Lower lobe of right lung (tissue), 2 donors: ENCODE results near the gene VDR. TPM values are rescaled to one million over a fixed set of nuclear protein-coding genes. Genes with fewer than 3 reads are reported as not detected.

Experiments used
- ATAC-seq, 2 donors: fragments of 200-7000 bp; cut with Tn5 transposase; one replicate each; pipeline ENCODE4 v1.9.1; 2020 to 2022; ENCODE audit warnings: mild to moderate bottlenecking in 2 of 2, moderate library complexity in 2 of 2
- DNase-seq: peaks from one replicate; pipeline ENCODE4 v3.0.0-alpha.2; 2020
- H3K27ac ChIP-seq: fragments of 200-600 bp; one replicate; pipeline ENCODE4 v1.8.0; 2022
- H3K27me3 ChIP-seq: fragments of 200-600 bp; one replicate; pipeline ENCODE4 v1.8.0; 2022; ENCODE audit warnings: low read depth
- H3K36me3 ChIP-seq: fragments of 200-600 bp; one replicate; pipeline ENCODE4 v1.8.0; 2022; ENCODE audit warnings: mild to moderate bottlenecking
- H3K4me1 ChIP-seq: fragments of 200-600 bp; one replicate; pipeline ENCODE4 v1.8.0; 2022
- H3K4me3 ChIP-seq: fragments of 200-600 bp; one replicate; pipeline ENCODE4 v1.8.0; 2022; ENCODE audit warnings: mild to moderate bottlenecking
- H3K9me3 ChIP-seq: fragments of 200-600 bp; one replicate; pipeline ENCODE4 v1.8.0; 2022
- CTCF ChIP-seq: fragments of 200-600 bp; IDR thresholded peaks from one replicate; pipeline ENCODE4 v1.8.0; 2022; ENCODE audit warnings: antibody characterized with exemption, mild to moderate bottlenecking
- intact Hi-C: fragments of 100-400 bp; cut with DNase I; formaldehyde crosslinking; loops from one replicate; pipeline ENCODE4 v1.11.0; 2022
- total RNA-seq: library from RNA; stranded (reverse); fragmentation: NEBNext Ultra II Directional; extraction: Animal tissue kit (Norgen Biotek cat#: 25700); gene quantifications from one replicate; pipeline ENCODE4 v1.2.1, GENCODE V29; 2021
- donor health status: DM: no; HTN: yes; CAD: no; lungs with severe emphysema.

VDR gene
- total RNA-seq, 1 donor from 2014 or later, result 24.3 TPM

GRCh38 chr12:47908738-47909137 lies 3.9 kb upstream of the VDR start:
- no peaks in the 10 kb centered on the region for H3K9me3 ChIP-seq
- no peak for ATAC-seq
- H3K36me3 ChIP-seq, result no peaks in the 10 kb centered on the region
- intact Hi-C loops, result no loop called here
- H3K4me1 ChIP-seq, result peaks cover 9% of the 10 kb centered on the region
- H3K4me3 ChIP-seq, result no peak overlapping the region
- no peaks in the 10 kb centered on the region for H3K27me3 ChIP-seq
- no peak for TF ChIP-seq CTCF
- no peak for DNase-seq
- no peak overlapping the region for H3K27ac ChIP-seq

- no peak for DNase-seq
- no peaks in the 10 kb centered on the region for H3K36me3 ChIP-seq
- no peaks in the 10 kb centered on the region for H3K9me3 ChIP-seq
- H3K4me1 ChIP-seq, result peaks cover 17% of the 10 kb centered on the region
- TF ChIP-seq CTCF, result no peak
- no peak overlapping the region for H3K27ac ChIP-seq
- no peak overlapping the region for H3K4me3 ChIP-seq
- intact Hi-C loops, result no loop called here
- no peaks in the 10 kb centered on the region for H3K27me3 ChIP-seq
- ATAC-seq, result no peak
Measured at GRCh38 chr12:47907851-47908454, 3.2 kb upstream of the VDR start.

GRCh38 chr12:47903927-47904712 lies 674 bp downstream of the VDR start:
- ATAC-seq (peak; percentile 63 to 69), DNase-seq (peak; percentile 73)
- Histone ChIP-seq H3K4me1 (peaks cover 52% of the 10 kb centered on the region), H3K27me3 (no peaks in the 10 kb centered on the region), H3K9me3 (no peaks in the 10 kb centered on the region), H3K4me3 (peak overlapping the region; percentile 70), H3K36me3 (no peaks in the 10 kb centered on the region), H3K27ac (peak overlapping the region; percentile 80)
- intact Hi-C loops, result no loop called here
- no peak for TF ChIP-seq CTCF

- DNase-seq (peak; percentile 66), ATAC-seq (no peak)
- Histone ChIP-seq H3K27me3 (no peaks in the 10 kb centered on the region), H3K36me3 (no peaks in the 10 kb centered on the region), H3K27ac (peak overlapping the region; percentile 80), H3K9me3 (no peaks in the 10 kb centered on the region), H3K4me1 (peaks cover 52% of the 10 kb centered on the region), H3K4me3 (peak overlapping the region; percentile 70)
- no peak for TF ChIP-seq CTCF
- intact Hi-C loops, result no loop called here
Measured at GRCh38 chr12:47903151-47903611, 1.6 kb downstream of the VDR start.

- Histone ChIP-seq H3K4me1 (peaks cover 52% of the 10 kb centered on the region), H3K27me3 (no peaks in the 10 kb centered on the region), H3K9me3 (no peaks in the 10 kb centered on the region), H3K36me3 (no peaks in the 10 kb centered on the region), H3K4me3 (no peak overlapping the region), H3K27ac (no peak overlapping the region)
- TF ChIP-seq CTCF, result no peak
- ATAC-seq (no peak), DNase-seq (no peak)
- intact Hi-C loops, result no loop called here
Measured at GRCh38 chr12:47902131-47902639, 2.6 kb downstream of the VDR start.
